NCI-H2107 treated with DMSO at 0.1 percent for 48 hours (cell line): ENCODE measurements around the gene DVL2.

Experiments used
- DNase-seq: peaks from one replicate; lab custom pipeline; 2025; ENCODE audit not compliant: unreplicated experiment; lab: John Stamatoyannopoulos, UW

The DVL2 gene

GRCh38 chr17:7176107-7176840, 58.0 kb downstream of the DVL2 start:
- DNase-seq = no peak
